ENCODE measurements around the gene GOLGA8M. TPM values are rescaled to one million over a fixed set of nuclear protein-coding genes. Genes with fewer than 3 reads are reported as not detected.
"Not testable (repeated sequence)": the region's sequence is repeated elsewhere in the genome, so short reads cannot be mapped to it uniquely, and the experiment has no call there.

Gene GOLGA8M, protein sequence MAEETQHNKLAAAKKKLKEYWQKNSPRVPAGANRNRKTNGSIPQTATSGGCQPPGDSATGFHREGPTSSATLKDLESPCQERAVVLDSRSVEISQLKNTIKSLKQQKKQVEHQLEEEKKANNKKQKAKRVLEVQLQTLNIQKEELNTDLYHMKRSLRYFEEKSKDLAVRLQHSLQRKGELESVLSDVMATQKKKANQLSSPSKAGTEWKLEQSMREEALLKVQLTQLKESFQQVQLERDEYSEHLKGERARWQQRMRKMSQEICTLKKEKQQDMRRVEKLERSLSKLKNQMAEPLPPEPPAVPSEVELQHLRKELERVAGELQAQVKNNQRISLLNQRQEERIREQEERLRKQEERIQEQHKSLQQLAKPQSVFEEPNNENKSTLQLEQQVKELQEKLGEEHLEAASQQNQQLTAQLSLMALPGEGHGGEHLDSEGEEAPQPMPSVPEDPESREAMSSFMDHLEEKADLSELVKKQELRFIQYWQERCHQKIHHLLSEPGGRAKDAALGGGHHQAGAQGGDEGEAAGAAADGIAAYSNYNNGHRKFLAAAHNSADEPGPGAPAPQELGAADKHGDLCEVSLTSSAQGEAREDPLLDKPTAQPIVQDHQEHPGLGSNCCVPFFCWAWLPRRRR
- total RNA-seq (10 to 100 TPM in 1 of 2 donors, 1 to 10 TPM in 1; 4.3 to 10.7 TPM), polyA plus RNA-seq (under 1 TPM; 0.23 to 0.63 TPM)
- long read RNA-seq, donor 1, partial matches to known transcripts: 1 of 1 reads
- long read RNA-seq, donor 1, other reads (novel, unspliced or antisense): 0 of 1 reads
- long read RNA-seq, donor 2, partial matches to known transcripts: 0 of 1 reads
- long read RNA-seq, donor 2, other reads (novel, unspliced or antisense): 1 of 1 reads

DNA sequence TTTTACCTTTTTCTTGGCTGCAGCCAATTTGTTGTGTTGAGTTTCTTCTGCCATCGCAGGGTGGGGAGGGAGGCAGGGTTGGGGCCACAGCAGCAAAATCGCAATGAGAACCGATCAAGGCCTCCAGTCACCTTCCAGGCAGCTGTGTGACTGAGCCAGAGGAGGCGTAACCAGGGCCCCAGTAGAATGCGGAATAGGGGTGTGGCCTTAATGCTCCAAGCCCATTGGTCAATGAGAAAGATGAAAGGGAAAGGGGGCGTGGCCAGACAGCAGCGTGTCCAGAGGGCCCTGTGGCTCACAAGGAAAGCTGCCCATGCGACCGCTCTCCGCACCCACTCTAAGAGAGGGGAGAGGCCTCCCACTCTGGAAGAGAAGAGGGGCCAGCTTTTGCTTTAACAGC lies at the start of gene GOLGA8M:
GOLGA8M (minus strand) TSS at position 152 of the 400 bp plus-strand sequence; CDS start at position 54, 98 bp downstream.
- H3K4me3 ChIP-seq (ENCODE audit: low read length in 2 of 2); H3K27ac ChIP-seq (ENCODE audit: low read depth in 1 of 2, low read length in 2 of 2); intact Hi-C loops (cut with DNase I); H3K4me1 ChIP-seq (ENCODE audit: control insufficient read depth in 1 of 2, insufficient read depth in 2 of 2, low read length in 2 of 2); DNase-seq; H3K27me3 ChIP-seq (ENCODE audit: control insufficient read depth in 1 of 2, insufficient read depth in 2 of 2, low read length in 1 of 2); H3K9me3 ChIP-seq (ENCODE audit: control insufficient read depth, low read length); H3K36me3 ChIP-seq (ENCODE audit: control insufficient read depth in 1 of 2, insufficient read depth in 2 of 2, low read length in 1 of 2); ATAC-seq (ENCODE audit: low FRiP score): not testable (repeated sequence)
- WGBS, 2 donors: 86 to 95% methylated on average over 2 to 4 of the region's 10 CpGs

DNA sequence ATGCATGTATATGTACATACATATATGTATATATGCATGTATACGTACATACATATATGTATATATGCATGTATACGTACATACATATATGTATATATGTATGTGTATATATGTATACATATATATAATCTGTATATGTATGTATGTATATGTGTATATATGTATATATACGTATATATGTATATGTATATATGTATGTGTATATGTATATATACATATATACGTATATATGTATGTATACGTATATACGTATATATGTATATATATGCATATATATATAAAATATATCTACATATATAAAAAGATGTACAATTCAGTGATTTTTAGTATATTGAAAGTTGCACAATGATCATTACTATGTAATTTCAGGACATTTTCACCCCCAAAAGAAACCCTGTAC lies 30.7 kb upstream of the GOLGA8M start:
- DNase-seq; H3K27ac ChIP-seq (ENCODE audit: low read depth in 1 of 2, low read length in 2 of 2); H3K4me1 ChIP-seq (ENCODE audit: control insufficient read depth in 1 of 2, insufficient read depth in 2 of 2, low read length in 2 of 2); ATAC-seq (ENCODE audit: low FRiP score); H3K9me3 ChIP-seq (ENCODE audit: control insufficient read depth, low read length); H3K4me3 ChIP-seq (ENCODE audit: low read length in 2 of 2); H3K27me3 ChIP-seq (ENCODE audit: control insufficient read depth in 1 of 2, insufficient read depth in 2 of 2, low read length in 1 of 2); intact Hi-C loops (cut with DNase I); H3K36me3 ChIP-seq (ENCODE audit: control insufficient read depth in 1 of 2, insufficient read depth in 2 of 2, low read length in 1 of 2): not testable (repeated sequence)
- 65 to 71% methylated on average over 6 of the region's 6 CpGs for WGBS, 2 donors

DNA sequence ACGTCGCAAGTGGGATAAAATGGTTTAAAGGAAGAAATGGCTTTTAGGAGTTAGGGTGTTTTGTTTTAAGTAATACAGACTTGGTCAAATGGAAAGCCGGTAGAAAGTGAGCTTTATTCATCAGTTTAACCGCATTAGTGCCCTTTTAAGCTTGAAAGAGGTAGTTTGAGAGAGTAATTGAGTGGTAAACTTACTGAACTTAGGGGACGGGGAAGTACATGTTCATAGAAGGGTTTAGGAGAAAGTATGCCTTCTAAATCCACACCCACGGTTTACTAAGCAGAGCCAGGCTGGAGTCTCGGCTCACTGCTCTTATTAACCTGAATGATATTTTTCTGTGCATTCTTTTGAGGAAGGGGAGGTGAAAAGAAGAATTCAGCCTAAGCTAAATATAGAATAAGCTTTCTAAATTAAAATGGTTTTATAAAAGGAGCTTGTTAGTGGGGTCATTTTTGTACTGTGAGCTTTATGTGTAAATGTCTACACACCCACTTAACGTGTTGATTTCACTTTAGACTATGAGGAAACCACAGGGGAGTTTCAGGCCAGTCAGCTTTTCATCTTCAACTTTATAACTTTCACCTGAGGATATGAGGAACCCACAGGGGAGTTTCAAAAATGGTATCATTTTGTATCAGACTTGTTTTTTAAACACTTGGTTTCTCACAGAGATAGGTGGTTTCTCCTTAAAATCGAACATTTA lies 26.5 kb upstream of the GOLGA8M start:
- H3K27me3 ChIP-seq (ENCODE audit: control insufficient read depth in 1 of 2, insufficient read depth in 2 of 2, low read length in 1 of 2); H3K27ac ChIP-seq (ENCODE audit: low read depth in 1 of 2, low read length in 2 of 2); intact Hi-C loops (cut with DNase I); DNase-seq; H3K4me1 ChIP-seq (ENCODE audit: control insufficient read depth in 1 of 2, insufficient read depth in 2 of 2, low read length in 2 of 2); H3K36me3 ChIP-seq (ENCODE audit: control insufficient read depth in 1 of 2, insufficient read depth in 2 of 2, low read length in 1 of 2); H3K4me3 ChIP-seq (ENCODE audit: low read length in 2 of 2); H3K9me3 ChIP-seq (ENCODE audit: control insufficient read depth, low read length); ATAC-seq (ENCODE audit: low FRiP score): not testable (repeated sequence)
- 0 to 1% methylated on average over 8 of the region's 9 CpGs for WGBS, 2 donors

DNA sequence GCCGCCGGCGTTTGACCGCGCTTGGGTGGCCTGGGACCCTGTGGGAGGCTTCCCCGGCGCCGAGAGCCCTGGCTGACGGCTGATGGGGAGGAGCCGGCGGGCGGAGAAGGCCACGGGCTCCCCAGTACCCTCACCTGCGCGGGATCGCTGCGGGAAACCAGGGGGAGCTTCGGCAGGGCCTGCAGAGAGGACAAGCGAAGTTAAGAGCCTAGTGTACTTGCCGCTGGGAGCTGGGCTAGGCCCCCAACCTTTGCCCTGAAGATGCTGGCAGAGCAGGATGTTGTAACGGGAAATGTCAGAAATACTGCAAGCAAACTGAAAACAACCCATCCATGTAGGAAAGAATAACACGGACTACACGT lies 26.0 kb upstream of the GOLGA8M start:
- H3K36me3 ChIP-seq (ENCODE audit: control insufficient read depth in 1 of 2, insufficient read depth in 2 of 2, low read length in 1 of 2); H3K9me3 ChIP-seq (ENCODE audit: control insufficient read depth, low read length); H3K27me3 ChIP-seq (ENCODE audit: control insufficient read depth in 1 of 2, insufficient read depth in 2 of 2, low read length in 1 of 2); ATAC-seq (ENCODE audit: low FRiP score); intact Hi-C loops (cut with DNase I); DNase-seq; H3K4me1 ChIP-seq (ENCODE audit: control insufficient read depth in 1 of 2, insufficient read depth in 2 of 2, low read length in 2 of 2): not testable (repeated sequence)
- H3K27ac ChIP-seq (ENCODE audit: low read depth in 1 of 2, low read length in 2 of 2): peak overlapping the region in 1 of 2 donors; percentile 82
- WGBS, 2 donors: 0% methylated on average over 2 to 3 of the region's 23 CpGs
- peak overlapping the region in 1 of 2 donors; percentile 51 for H3K4me3 ChIP-seq (ENCODE audit: low read length in 2 of 2)

DNA sequence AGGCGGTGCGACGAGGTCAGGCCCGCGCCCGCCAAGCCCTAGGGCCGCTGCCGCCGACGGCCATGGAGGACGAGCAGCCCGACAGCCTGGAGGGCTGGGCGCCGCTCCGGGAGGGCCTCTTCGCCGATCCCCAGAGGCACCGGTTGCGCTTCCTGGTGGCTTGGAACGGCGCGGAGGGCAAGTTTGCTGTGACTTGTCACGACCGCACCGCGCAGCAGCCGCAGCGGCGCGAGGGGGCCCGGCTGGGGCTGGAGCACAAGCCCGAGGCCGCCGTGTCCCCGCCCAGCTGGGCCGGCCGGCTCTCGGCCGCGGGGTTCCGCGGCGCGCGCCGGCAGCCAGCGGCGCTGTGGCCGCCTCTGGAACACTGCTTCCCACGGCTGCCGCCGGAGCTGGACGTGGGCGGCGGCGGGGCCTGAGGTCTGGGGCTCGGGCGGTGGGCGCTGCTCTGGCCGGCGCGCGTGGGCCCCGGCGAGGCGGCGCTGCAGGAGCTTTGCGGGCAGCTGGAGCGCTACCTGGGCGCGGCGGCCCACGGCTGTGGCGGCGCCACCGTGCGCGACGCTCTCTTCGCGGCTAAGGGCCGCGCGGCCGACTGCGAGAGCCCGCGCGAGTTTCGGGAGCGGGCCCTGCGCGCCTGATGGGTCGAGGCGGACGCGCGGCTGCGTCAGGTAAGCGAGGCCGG lies 25.4 kb upstream of the GOLGA8M start:
- Histone ChIP-seq H3K27ac (ENCODE audit: low read depth in 1 of 2, low read length in 2 of 2) (peak overlapping the region; percentile 74 to 82), H3K4me3 (ENCODE audit: low read length in 2 of 2) (peak overlapping the region; percentile 37 to 51)
- intact Hi-C loops (cut with DNase I); H3K4me1 ChIP-seq (ENCODE audit: control insufficient read depth in 1 of 2, insufficient read depth in 2 of 2, low read length in 2 of 2); H3K36me3 ChIP-seq (ENCODE audit: control insufficient read depth in 1 of 2, insufficient read depth in 2 of 2, low read length in 1 of 2); H3K9me3 ChIP-seq (ENCODE audit: control insufficient read depth, low read length); H3K27me3 ChIP-seq (ENCODE audit: control insufficient read depth in 1 of 2, insufficient read depth in 2 of 2, low read length in 1 of 2): not testable (repeated sequence)
- 0% methylated on average over 26 to 94 of the region's 101 CpGs for WGBS, 2 donors
- ATAC-seq (ENCODE audit: low FRiP score): peak; percentile 93
- peak; percentile 65 to 82 for DNase-seq

DNA sequence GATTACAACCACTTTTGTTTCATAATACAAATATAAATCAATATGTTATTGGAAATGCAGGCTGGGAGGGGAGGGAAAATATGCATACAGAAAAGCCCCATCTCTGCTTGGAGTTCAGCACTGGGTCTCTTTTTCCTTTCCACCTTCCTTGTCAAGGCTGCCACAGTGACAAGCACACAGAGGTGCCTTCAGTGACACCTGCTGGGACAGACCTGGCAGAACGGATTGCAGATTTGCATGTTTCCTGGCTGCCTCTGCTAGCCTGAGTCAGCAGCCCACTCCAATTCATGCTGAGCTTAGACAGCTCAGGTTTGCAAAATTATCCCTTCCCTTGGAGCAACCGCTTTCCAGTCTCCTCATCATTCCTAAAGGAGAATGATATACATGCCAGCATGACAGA lies 15.8 kb upstream of the GOLGA8M start:
- H3K4me1 ChIP-seq (ENCODE audit: control insufficient read depth in 1 of 2, insufficient read depth in 2 of 2, low read length in 2 of 2); H3K4me3 ChIP-seq (ENCODE audit: low read length in 2 of 2); H3K27ac ChIP-seq (ENCODE audit: low read depth in 1 of 2, low read length in 2 of 2); ATAC-seq (ENCODE audit: low FRiP score); H3K27me3 ChIP-seq (ENCODE audit: control insufficient read depth in 1 of 2, insufficient read depth in 2 of 2, low read length in 1 of 2); DNase-seq; H3K36me3 ChIP-seq (ENCODE audit: control insufficient read depth in 1 of 2, insufficient read depth in 2 of 2, low read length in 1 of 2); H3K9me3 ChIP-seq (ENCODE audit: control insufficient read depth, low read length); intact Hi-C loops (cut with DNase I): not testable (repeated sequence)
- 63 to 76% methylated on average over 2 of the region's 2 CpGs for WGBS, 2 donors

DNA sequence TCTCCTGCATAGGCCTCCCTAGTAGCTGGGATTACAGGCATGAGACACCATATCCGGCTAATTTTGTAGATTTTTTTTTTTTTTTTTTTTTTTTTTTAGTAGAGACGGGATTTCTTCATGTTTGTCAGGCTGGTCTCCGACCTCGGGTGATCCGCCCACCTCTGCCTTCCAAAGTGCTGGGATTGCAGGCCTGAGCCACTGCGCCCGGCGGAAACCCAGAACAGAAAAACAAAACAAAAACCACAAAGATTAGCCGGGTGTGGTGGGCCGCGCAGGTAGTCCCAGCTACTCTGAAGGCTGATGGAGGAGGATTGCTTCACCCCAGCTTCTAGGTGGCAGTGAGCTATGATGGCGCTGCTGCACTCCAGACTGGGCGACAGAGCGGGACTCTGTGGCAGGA lies 14.8 kb upstream of the GOLGA8M start:
- H3K4me1 ChIP-seq (ENCODE audit: control insufficient read depth in 1 of 2, insufficient read depth in 2 of 2, low read length in 2 of 2); DNase-seq; H3K4me3 ChIP-seq (ENCODE audit: low read length in 2 of 2); H3K27ac ChIP-seq (ENCODE audit: low read depth in 1 of 2, low read length in 2 of 2); H3K36me3 ChIP-seq (ENCODE audit: control insufficient read depth in 1 of 2, insufficient read depth in 2 of 2, low read length in 1 of 2); intact Hi-C loops (cut with DNase I); ATAC-seq (ENCODE audit: low FRiP score); H3K27me3 ChIP-seq (ENCODE audit: control insufficient read depth in 1 of 2, insufficient read depth in 2 of 2, low read length in 1 of 2); H3K9me3 ChIP-seq (ENCODE audit: control insufficient read depth, low read length): not testable (repeated sequence)
- WGBS, 2 donors: 94 to 98% methylated on average over 14 of the region's 14 CpGs

DNA sequence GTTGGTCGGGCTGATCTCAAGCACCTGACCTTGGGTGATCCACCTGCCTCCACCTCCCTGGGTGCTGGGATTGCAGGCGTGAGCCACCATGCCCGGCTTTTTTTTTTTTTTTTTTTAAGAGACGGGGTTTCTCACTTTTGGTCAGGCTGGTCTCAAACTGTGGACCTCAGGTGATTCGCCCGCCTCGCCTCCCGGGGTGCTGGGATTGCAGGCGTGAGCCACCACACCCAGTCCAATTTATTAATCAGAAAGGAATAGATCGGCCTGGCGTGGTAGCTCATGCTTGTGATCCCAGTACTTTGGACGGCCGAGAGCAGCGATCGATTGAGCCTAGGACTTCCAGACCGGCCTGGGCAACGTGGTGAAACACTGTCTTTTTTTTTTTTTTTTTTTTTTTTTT lies 13.9 kb upstream of the GOLGA8M start:
- Histone ChIP-seq H3K4me1 (ENCODE audit: control insufficient read depth in 1 of 2, insufficient read depth in 2 of 2, low read length in 2 of 2) (no peaks in the 10 kb centered on the region), H3K4me3 (ENCODE audit: low read length in 2 of 2) (no peak overlapping the region), H3K9me3 (ENCODE audit: control insufficient read depth, low read length) (no peaks in the 10 kb centered on the region), H3K27me3 (ENCODE audit: control insufficient read depth in 1 of 2, insufficient read depth in 2 of 2, low read length in 1 of 2) (no peaks in the 10 kb centered on the region), H3K27ac (ENCODE audit: low read depth in 1 of 2, low read length in 2 of 2) (no peak overlapping the region), H3K36me3 (ENCODE audit: control insufficient read depth in 1 of 2, insufficient read depth in 2 of 2, low read length in 1 of 2) (no peaks in the 10 kb centered on the region)
- DNase-seq (no peak), ATAC-seq (ENCODE audit: low FRiP score) (no peak)
- intact Hi-C loops (cut with DNase I): no loop called here
- WGBS, 2 donors: 98% methylated on average over 17 of the region's 17 CpGs
